ENCODE data around the gene STK11.
"Not testable (repeated sequence)": the region's sequence is repeated elsewhere in the genome, so short reads cannot be mapped to it uniquely, and the experiment has no call there.

STK11 gene

GRCh38 chr19:1169921-1170885 is 35.4 kb upstream of the STK11 start:
- DNase-seq (ENCODE audit: low read depth) = no peak

GRCh38 chr19:1170938-1171754 is 34.4 kb upstream of the STK11 start:
- no peak for DNase-seq (ENCODE audit: low read depth)

GRCh38 chr19:1171755-1172352 is 33.7 kb upstream of the STK11 start:
- no peak for DNase-seq (ENCODE audit: low read depth)

- DNase-seq (ENCODE audit: low read depth) = no peak
These were observed 33.0 kb upstream of the STK11 start for GRCh38 chr19:1172353-1173158.

GRCh38 chr19:1173159-1173844 is 32.3 kb upstream of the STK11 start:
- DNase-seq (ENCODE audit: low read depth) = no peak

- DNase-seq (ENCODE audit: low read depth) = peak; percentile 83
These were observed 31.5 kb upstream of the STK11 start, which contains the start of gene SBNO2 for GRCh38 chr19:1173845-1174809. TSS of gene SBNO2 (minus strand) at chr19:1174268. CDS start at chr19:1154276, 19,992 bp downstream.

GRCh38 chr19:1177322-1178114 is 28.1 kb upstream of the STK11 start:
- DNase-seq (ENCODE audit: low read depth) = no peak

GRCh38 chr19:1181606-1182005 is 24.0 kb upstream of the STK11 start:
- no peak for DNase-seq (ENCODE audit: low read depth)

- no peak for DNase-seq (ENCODE audit: low read depth)
These were observed 23.5 kb upstream of the STK11 start for GRCh38 chr19:1182068-1182467.

- DNase-seq (ENCODE audit: low read depth) = no peak
These were observed 22.9 kb upstream of the STK11 start for GRCh38 chr19:1182727-1183126.

- DNase-seq (ENCODE audit: low read depth) = no peak
These were observed 21.9 kb upstream of the STK11 start for GRCh38 chr19:1183543-1184172.

GRCh38 chr19:1189419-1189818 is 16.2 kb upstream of the STK11 start:
- peak; percentile 55 for DNase-seq (ENCODE audit: low read depth)

- DNase-seq (ENCODE audit: low read depth) = no peak
These were observed 6.0 kb upstream of the STK11 start for GRCh38 chr19:1199531-1199930.

GRCh38 chr19:1200614-1201013 is 5.0 kb upstream of the STK11 start:
- not testable (repeated sequence) for DNase-seq (ENCODE audit: low read depth)

- no peak for DNase-seq (ENCODE audit: low read depth)
These were observed 729 bp downstream of the STK11 start for GRCh38 chr19:1206150-1206863.

- no peak for DNase-seq (ENCODE audit: low read depth)
These were observed 1.4 kb downstream of the STK11 start for GRCh38 chr19:1206864-1207450.

GRCh38 chr19:1208830-1209229 is 3.3 kb downstream of the STK11 start:
- not testable (repeated sequence) for DNase-seq (ENCODE audit: low read depth)

GRCh38 chr19:1210227-1210538 is 4.6 kb downstream of the STK11 start:
- no peak for DNase-seq (ENCODE audit: low read depth)

Data from activated gamma-delta T cell treated with anti-CD3 and anti-CD28 coated beads, Interleukin-2, amount 50 U/mL, for 16 hours (primary cell).